Ishikawa (cell line): Measurements from ENCODE around the gene KDM2A.

Experiments used
- CEBPB ChIP-seq: IDR thresholded peaks from 2 replicates; pipeline ENCODE4 v1.6.1; 2012
- CREB1 ChIP-seq: IDR thresholded peaks from 2 replicates; pipeline ENCODE4 v1.6.1; 2012; ENCODE audit warnings: low read depth
- EGR1 ChIP-seq: IDR thresholded peaks from 2 replicates; pipeline ENCODE4 v1.6.1; 2012
- EP300 ChIP-seq: IDR thresholded peaks from 2 replicates; pipeline ENCODE4 v1.6.1; 2012; ENCODE audit warnings: borderline replicate concordance
- FOXM1 ChIP-seq: IDR thresholded peaks from 2 replicates; pipeline ENCODE4 v1.6.1; 2012; ENCODE audit warnings: low read depth, borderline replicate concordance
- NFIC ChIP-seq: IDR thresholded peaks from 2 replicates; pipeline ENCODE4 v1.6.1; 2012
- RAD21 ChIP-seq: IDR thresholded peaks from 2 replicates; pipeline ENCODE4 v1.6.1; 2012; ENCODE audit warnings: low read depth
- REST ChIP-seq: IDR thresholded peaks from 2 replicates; pipeline ENCODE4 v1.6.1; 2012; ENCODE audit warnings: low read depth, mild to moderate bottlenecking
- TAF1 ChIP-seq: IDR thresholded peaks from 2 replicates; pipeline ENCODE4 v1.6.1; 2012; ENCODE audit warnings: low read depth, mild to moderate bottlenecking
- TCF12 ChIP-seq: IDR thresholded peaks from 2 replicates; pipeline ENCODE4 v1.6.1; 2012; ENCODE audit warnings: low read depth
- TEAD4 ChIP-seq: IDR thresholded peaks from 2 replicates; pipeline ENCODE4 v1.6.1; 2012
- YY1 ChIP-seq: IDR thresholded peaks from 2 replicates; pipeline ENCODE4 v1.6.1; 2012; ENCODE audit warnings: low read depth
- ZBTB7A ChIP-seq: IDR thresholded peaks from 2 replicates; pipeline ENCODE4 v1.6.1; 2012; ENCODE audit warnings: low read depth
- TF ChIP-seq, protein P1 (sequence below): IDR thresholded peaks from 2 replicates; pipeline ENCODE4 v1.6.1; 2012
- TF ChIP-seq, protein P2 (sequence below): IDR thresholded peaks from 2 replicates; pipeline ENCODE4 v1.6.1; 2012

The KDM2A gene

GRCh38 chr11:67279589-67280340 is 160.7 kb downstream of the KDM2A start:
- TF ChIP-seq NFIC = no peak
- TF ChIP-seq EGR1 = no peak
- TF ChIP-seq, protein P1, sequence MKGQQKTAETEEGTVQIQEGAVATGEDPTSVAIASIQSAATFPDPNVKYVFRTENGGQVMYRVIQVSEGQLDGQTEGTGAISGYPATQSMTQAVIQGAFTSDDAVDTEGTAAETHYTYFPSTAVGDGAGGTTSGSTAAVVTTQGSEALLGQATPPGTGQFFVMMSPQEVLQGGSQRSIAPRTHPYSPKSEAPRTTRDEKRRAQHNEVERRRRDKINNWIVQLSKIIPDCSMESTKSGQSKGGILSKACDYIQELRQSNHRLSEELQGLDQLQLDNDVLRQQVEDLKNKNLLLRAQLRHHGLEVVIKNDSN = no peak
- TF ChIP-seq, protein P2, sequence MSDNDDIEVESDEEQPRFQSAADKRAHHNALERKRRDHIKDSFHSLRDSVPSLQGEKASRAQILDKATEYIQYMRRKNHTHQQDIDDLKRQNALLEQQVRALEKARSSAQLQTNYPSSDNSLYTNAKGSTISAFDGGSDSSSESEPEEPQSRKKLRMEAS = no peak
- no peak for TF ChIP-seq CEBPB
- TF ChIP-seq TAF1 = no peak

DNA sequence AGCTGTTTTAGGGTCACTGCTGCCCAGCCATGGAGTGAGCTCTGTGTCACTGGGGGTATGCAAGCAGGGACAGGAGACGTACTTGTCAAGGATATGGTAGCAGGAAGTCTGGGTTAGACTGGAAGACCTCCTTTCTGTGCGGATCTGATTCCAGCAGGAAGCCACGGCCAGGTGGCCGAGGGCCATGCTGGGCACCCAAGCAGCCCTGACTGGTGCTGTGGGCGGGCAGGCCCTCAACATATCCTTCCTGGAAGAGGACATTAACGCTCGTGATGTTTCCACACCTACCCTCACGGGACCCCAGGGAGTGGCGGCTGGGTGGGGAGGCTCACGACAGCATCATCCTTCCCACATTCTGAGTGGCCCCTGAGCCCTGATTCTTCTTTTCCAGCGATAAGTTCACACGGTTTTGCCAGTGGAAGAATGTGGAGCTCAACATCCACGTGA is 161.3 kb downstream of the KDM2A start:
- no peak for TF ChIP-seq CEBPB
- no peak for TF ChIP-seq FOXM1
- TF ChIP-seq TCF12 = no peak
- no peak for TF ChIP-seq CREB1
- TF ChIP-seq NFIC = no peak
- TF ChIP-seq YY1 = no peak
- TF ChIP-seq, protein P2 = no peak
- TF ChIP-seq EGR1 = no peak
- TF ChIP-seq, protein P1 = no peak
- TF ChIP-seq ZBTB7A = no peak
- no peak for TF ChIP-seq REST

- TF ChIP-seq, protein P2 = no peak
- no peak for TF ChIP-seq CEBPB
- TF ChIP-seq REST = no peak
- no peak for TF ChIP-seq TAF1
- TF ChIP-seq, protein P1 = no peak
- TF ChIP-seq TCF12 = no peak
- no peak for TF ChIP-seq CREB1
- no peak for TF ChIP-seq RAD21
- no peak for TF ChIP-seq ZBTB7A
- no peak for TF ChIP-seq FOXM1
- no peak for TF ChIP-seq NFIC
- TF ChIP-seq TEAD4 = no peak
- no peak for TF ChIP-seq EP300
- TF ChIP-seq EGR1 = no peak
- TF ChIP-seq YY1 = no peak
Measured at GRCh38 chr11:67280788-67281551, 161.9 kb downstream of the KDM2A start.

GRCh38 chr11:67281552-67282150 is 162.6 kb downstream of the KDM2A start:
- TF ChIP-seq CEBPB (no peak), REST (no peak), TAF1 (no peak), TEAD4 (no peak), CREB1 (no peak), RAD21 (no peak), YY1 (no peak), EP300 (no peak)
